Esophagus (tissue), 2 donors: ENCODE data around the gene RAPGEF6. TPM values are rescaled to one million over a fixed set of nuclear protein-coding genes. Genes with fewer than 3 reads are reported as not detected.
"Not testable (repeated sequence)": the region's sequence is repeated elsewhere in the genome, so short reads cannot be mapped to it uniquely, and the experiment has no call there.

Source experiments
- H3K27ac ChIP-seq, 2 donors: one replicate each; pipeline ENCODE4 v1.5.1; 2013; ENCODE audit warnings: low read depth in 2 of 2, mild to moderate bottlenecking in 2 of 2, inconsistent platforms in 1 of 2, low read length in 1 of 2, moderate library complexity in 1 of 2
- H3K27me3 ChIP-seq, 2 donors: one replicate each; pipeline ENCODE4 v1.6.1; 2013; ENCODE audit warnings: low read length in 2 of 2, control low read depth in 1 of 2, mild to moderate bottlenecking in 1 of 2; ENCODE audit not compliant: insufficient read depth in 2 of 2, control insufficient read depth in 1 of 2
- H3K36me3 ChIP-seq, 2 donors: one replicate each; pipeline ENCODE4 v1.6.1; 2013; ENCODE audit warnings: low read length in 1 of 2; ENCODE audit not compliant: control insufficient read depth in 2 of 2, insufficient read depth in 2 of 2
- H3K4me1 ChIP-seq, 2 donors: one replicate each; pipeline ENCODE4 v1.6.1; 2013; ENCODE audit warnings: low read length in 1 of 2; ENCODE audit not compliant: control insufficient read depth in 2 of 2, insufficient read depth in 2 of 2
- H3K4me3 ChIP-seq, 2 donors: one replicate each; pipeline ENCODE4 v1.5.1; 2013; ENCODE audit warnings: low read length in 2 of 2, mild to moderate bottlenecking in 2 of 2, low read depth in 1 of 2, moderate library complexity in 1 of 2
- H3K9me3 ChIP-seq, 2 donors: one replicate each; pipeline ENCODE4 v1.6.1; 2013; ENCODE audit warnings: mild to moderate bottlenecking in 2 of 2, low read depth in 1 of 2, low read length in 1 of 2, moderate library complexity in 1 of 2; ENCODE audit not compliant: control insufficient read depth in 2 of 2, insufficient read depth in 1 of 2
- WGBS, 2 donors: extraction: QIAGEN DNeasy Blood & Tissue Kit; methylation state at CpG; one replicate each; pipeline ENCODE4 v1.1.7; 2013; 5-methylcytosine and 5-hydroxymethylcytosine counted together
- polyA plus RNA-seq, 2 donors: library from polyadenylated mRNA; stranded (reverse); fragments of 200-250 nt; gene quantifications; one replicate each; pipeline ENCODE4 v1.2.3, GENCODE V29; 2013
- donor health status: healthy with polysubstance abuse.
- donor health status: Bipolar disorder and iron deficiency.

The RAPGEF6 gene
- polyA plus RNA-seq, 2 donors = 2.3 TPM

- Histone ChIP-seq H3K27me3 (no peaks in the 10 kb centered on the region), H3K4me1 (no peaks in the 10 kb centered on the region), H3K36me3 (peaks cover 0 to 4% of the 10 kb centered on the region in 2 donors), H3K9me3 (no peaks in the 10 kb centered on the region), H3K27ac (no peak overlapping the region), H3K4me3 (no peak overlapping the region)
- WGBS, 2 donors = 72 to 80% methylated on average over 8 of the region's 8 CpGs
Observed at GRCh38 chr5:131495536-131496399, 139.3 kb downstream of the RAPGEF6 start.

GRCh38 chr5:131491749-131492148 lies 143.3 kb downstream of the RAPGEF6 start:
- H3K27me3 ChIP-seq = no peaks in the 10 kb centered on the region
- H3K27ac ChIP-seq = no peak overlapping the region
- WGBS, 2 donors = 84 to 91% methylated on average over 1 of the region's 1 CpG
- H3K4me3 ChIP-seq = no peak overlapping the region
- H3K36me3 ChIP-seq = peaks cover 3 to 4% of the 10 kb centered on the region in 2 donors
- no peaks in the 10 kb centered on the region for H3K4me1 ChIP-seq
- no peaks in the 10 kb centered on the region for H3K9me3 ChIP-seq

GRCh38 chr5:131488463-131488862 lies 146.6 kb downstream of the RAPGEF6 start:
- 66 to 74% methylated on average over 3 of the region's 3 CpGs for WGBS, 2 donors
- Histone ChIP-seq H3K9me3 (no peaks in the 10 kb centered on the region), H3K4me3 (no peak overlapping the region), H3K4me1 (no peaks in the 10 kb centered on the region), H3K27me3 (no peaks in the 10 kb centered on the region), H3K27ac (no peak overlapping the region), H3K36me3 (peaks cover 3 to 4% of the 10 kb centered on the region in 2 donors)

GRCh38 chr5:131487371-131487770 lies 147.7 kb downstream of the RAPGEF6 start:
- not testable (repeated sequence) for H3K9me3 ChIP-seq, H3K4me3 ChIP-seq, H3K36me3 ChIP-seq, H3K27me3 ChIP-seq, H3K27ac ChIP-seq, H3K4me1 ChIP-seq
- WGBS, 2 donors = 98 to 100% methylated on average over 4 of the region's 4 CpGs

- no peaks in the 10 kb centered on the region for H3K4me1 ChIP-seq
- no peak overlapping the region for H3K4me3 ChIP-seq
- WGBS, 2 donors = 91 to 96% methylated on average over 2 of the region's 2 CpGs
- no peak overlapping the region for H3K27ac ChIP-seq
- H3K9me3 ChIP-seq = no peaks in the 10 kb centered on the region
- H3K36me3 ChIP-seq = peaks cover 0 to 2% of the 10 kb centered on the region in 2 donors
- no peaks in the 10 kb centered on the region for H3K27me3 ChIP-seq
Observed at GRCh38 chr5:131482617-131483016, 152.4 kb downstream of the RAPGEF6 start.

GRCh38 chr5:131481569-131481968 lies 153.5 kb downstream of the RAPGEF6 start:
- Histone ChIP-seq H3K9me3 (no peaks in the 10 kb centered on the region), H3K4me3 (no peak overlapping the region), H3K4me1 (no peaks in the 10 kb centered on the region), H3K27me3 (no peaks in the 10 kb centered on the region), H3K36me3 (no peaks in the 10 kb centered on the region), H3K27ac (no peak overlapping the region)
- 81 to 86% methylated on average over 1 of the region's 1 CpG for WGBS, 2 donors

GRCh38 chr5:131475541-131475941 lies 159.5 kb downstream of the RAPGEF6 start:
- Histone ChIP-seq H3K9me3 (no peaks in the 10 kb centered on the region), H3K4me1 (no peaks in the 10 kb centered on the region), H3K4me3 (no peak overlapping the region), H3K36me3 (peaks cover 0 to 4% of the 10 kb centered on the region in 2 donors), H3K27ac (no peak overlapping the region), H3K27me3 (no peaks in the 10 kb centered on the region)
- 78 to 84% methylated on average over 1 of the region's 1 CpG for WGBS, 2 donors

- Histone ChIP-seq H3K4me3 (no peak overlapping the region), H3K4me1 (no peaks in the 10 kb centered on the region), H3K9me3 (no peaks in the 10 kb centered on the region), H3K36me3 (peaks cover 0 to 4% of the 10 kb centered on the region in 2 donors), H3K27me3 (no peaks in the 10 kb centered on the region), H3K27ac (no peak overlapping the region)
- WGBS, 2 donors = 96 to 97% methylated on average over 3 of the region's 3 CpGs
Observed at GRCh38 chr5:131473731-131474130, 161.3 kb downstream of the RAPGEF6 start.

GRCh38 chr5:131466171-131466766 lies 168.8 kb downstream of the RAPGEF6 start:
- Histone ChIP-seq H3K27ac (no peak overlapping the region), H3K27me3 (no peaks in the 10 kb centered on the region), H3K36me3 (peaks cover 0 to 2% of the 10 kb centered on the region in 2 donors), H3K4me3 (no peak overlapping the region), H3K4me1 (no peaks in the 10 kb centered on the region), H3K9me3 (no peaks in the 10 kb centered on the region)
- 94 to 99% methylated on average over 3 of the region's 3 CpGs for WGBS, 2 donors
